IPS DF 6.9 (cell line): ENCODE data around the gene NOX5.
A peak's percentile ranks its signal among the peaks of the same experiment; 100 is the strongest.

Experiments used
- DNase-seq: peaks from one replicate; pipeline ENCODE4 v3.0.0-alpha.2; 2013; ENCODE audit warnings: low read depth, low spot score
- H3K27ac ChIP-seq: one replicate; pipeline ENCODE4 v1.5.1; 2013; ENCODE audit warnings: low read length, control low read depth
- H3K27me3 ChIP-seq: 2 replicates; pipeline ENCODE4 v1.6.1; 2013; ENCODE audit warnings: mild to moderate bottlenecking, low read length; ENCODE audit not compliant: control insufficient read depth, insufficient read depth
- H3K36me3 ChIP-seq: 2 replicates; pipeline ENCODE4 v1.6.1; 2013; ENCODE audit warnings: low read length; ENCODE audit not compliant: control insufficient read depth, insufficient read depth
- H3K4me1 ChIP-seq: 2 replicates; pipeline ENCODE4 v1.6.1; 2013; ENCODE audit warnings: low read length; ENCODE audit not compliant: control insufficient read depth, insufficient read depth
- H3K4me3 ChIP-seq: 2 replicates; pipeline ENCODE4 v1.5.1; 2013; ENCODE audit warnings: mild to moderate bottlenecking, low read length
- H3K9me3 ChIP-seq: 2 replicates; pipeline ENCODE4 v1.6.1; 2013; ENCODE audit warnings: low read length, inconsistent platforms; ENCODE audit not compliant: control insufficient read depth, insufficient read depth
- WGBS: extraction: QIAGEN DNeasy Blood & Tissue Kit; methylation state at CpG from one replicate; pipeline ENCODE4 v1.1.7; 2013; ENCODE audit warnings: mixed read lengths, missing lambda C conversion rate; ENCODE audit not compliant: insufficient read length, insufficient coverage; 5-methylcytosine and 5-hydroxymethylcytosine counted together

NOX5 gene

DNA sequence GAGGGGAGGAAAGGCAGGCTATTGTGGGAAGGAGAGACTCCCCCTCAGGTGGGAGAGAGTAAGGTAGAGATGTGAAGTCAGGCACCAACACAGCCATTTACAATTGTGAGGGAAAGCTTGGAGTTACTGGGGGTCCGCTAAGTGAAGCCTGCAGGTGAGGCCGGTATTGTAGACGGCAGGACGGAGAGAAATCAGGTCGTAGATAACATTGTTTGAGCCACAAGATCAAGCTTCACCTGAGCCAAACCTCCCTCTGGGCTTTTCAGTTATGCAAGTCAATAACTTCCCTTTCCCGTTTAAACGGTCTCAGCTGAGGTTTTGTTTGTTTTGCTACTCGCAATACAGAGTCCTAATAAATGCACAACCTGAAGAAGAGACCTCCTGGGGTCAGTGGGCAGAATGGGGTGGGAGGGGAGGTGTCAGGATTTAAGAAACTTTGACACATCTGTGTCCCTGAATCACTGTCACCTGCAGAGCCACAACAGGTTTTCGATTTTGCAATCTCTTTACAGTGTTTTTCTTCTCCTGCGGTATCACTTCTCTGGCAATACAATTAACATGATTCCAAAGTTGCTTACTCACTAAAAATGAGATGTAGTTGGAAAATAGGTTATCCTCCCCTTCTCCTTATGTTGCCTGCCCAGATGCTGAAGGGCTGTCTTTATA is 73.9 kb downstream of the NOX5 start:
- H3K4me1 ChIP-seq, result peaks cover 29% of the 10 kb centered on the region
- no peak overlapping the region for H3K4me3 ChIP-seq
- H3K27ac ChIP-seq, result no peak overlapping the region
- H3K27me3 ChIP-seq, result no peaks in the 10 kb centered on the region
- H3K36me3 ChIP-seq, result no peaks in the 10 kb centered on the region
- DNase-seq, result no peak
- WGBS, result no CpG with 5 or more reads among the region's 10 CpGs
- no peaks in the 10 kb centered on the region for H3K9me3 ChIP-seq

DNA sequence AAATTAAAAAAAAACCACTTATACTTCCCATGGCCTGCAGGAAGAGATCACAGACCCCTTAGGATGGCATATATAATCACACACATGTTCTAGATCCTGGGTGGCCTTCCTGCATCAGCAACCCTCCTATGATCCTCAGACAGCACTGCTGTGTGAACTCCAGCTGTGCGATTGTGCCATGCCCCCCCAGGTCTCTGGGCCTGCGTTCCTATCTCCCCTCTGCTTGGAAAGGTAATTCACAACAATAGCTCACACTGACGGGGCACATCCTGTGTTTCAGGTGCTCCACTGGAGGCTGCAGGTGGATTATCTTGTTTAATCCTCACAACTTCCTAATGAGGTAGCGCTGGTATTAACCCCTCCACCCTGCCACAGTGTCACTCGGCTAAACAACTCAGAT is 74.8 kb downstream of the NOX5 start:
- Histone ChIP-seq H3K36me3 (no peaks in the 10 kb centered on the region), H3K4me3 (no peak overlapping the region), H3K4me1 (peaks cover 25% of the 10 kb centered on the region), H3K27me3 (no peaks in the 10 kb centered on the region), H3K27ac (peak overlapping the region; percentile 8), H3K9me3 (no peaks in the 10 kb centered on the region)
- no peak for DNase-seq
- WGBS, result no CpG with 5 or more reads among the region's 5 CpGs

DNA sequence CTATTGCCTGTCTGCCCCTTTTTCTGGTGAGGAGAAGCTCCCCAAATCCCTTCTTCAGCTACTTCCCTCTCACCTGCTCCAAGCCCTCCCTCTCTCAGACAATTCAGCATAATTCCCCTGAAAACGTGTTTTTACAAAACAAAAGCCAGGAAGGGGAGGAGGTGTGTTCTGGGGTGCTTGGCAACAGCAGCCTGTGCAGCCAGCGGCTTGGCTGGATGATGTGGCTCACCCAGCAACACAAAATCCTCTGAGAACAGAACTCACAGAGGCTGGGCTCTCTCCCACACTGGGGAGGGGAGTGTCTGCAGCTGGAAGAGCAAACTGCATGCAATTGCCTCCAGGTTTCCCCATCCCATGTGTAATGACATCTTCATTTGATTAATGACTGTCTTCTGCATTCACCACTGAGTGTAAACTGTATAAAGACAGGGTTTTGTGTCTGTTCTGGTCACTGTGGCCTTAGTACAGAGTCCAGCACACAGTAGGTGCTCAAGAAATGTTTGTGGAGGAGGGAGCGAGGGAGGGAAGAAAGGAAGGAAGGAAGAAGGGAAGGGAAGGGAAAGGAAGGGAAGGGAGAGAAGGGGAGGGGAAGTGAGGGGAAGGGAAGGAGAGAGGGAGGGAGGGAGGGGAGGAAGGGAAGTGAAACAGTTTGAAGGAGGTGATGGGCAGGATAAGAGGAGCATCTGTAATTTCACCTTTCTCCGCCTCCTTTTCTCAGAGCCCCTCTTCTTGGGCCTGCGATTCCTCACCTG is 75.9 kb downstream of the NOX5 start:
- H3K36me3 ChIP-seq, result no peaks in the 10 kb centered on the region
- no peaks in the 10 kb centered on the region for H3K27me3 ChIP-seq
- H3K4me1 ChIP-seq, result peaks cover 28% of the 10 kb centered on the region
- no peak overlapping the region for H3K4me3 ChIP-seq
- no peak for DNase-seq
- WGBS, result no CpG with 5 or more reads among the region's 5 CpGs
- H3K27ac ChIP-seq, result no peak overlapping the region
- H3K9me3 ChIP-seq, result no peaks in the 10 kb centered on the region

DNA sequence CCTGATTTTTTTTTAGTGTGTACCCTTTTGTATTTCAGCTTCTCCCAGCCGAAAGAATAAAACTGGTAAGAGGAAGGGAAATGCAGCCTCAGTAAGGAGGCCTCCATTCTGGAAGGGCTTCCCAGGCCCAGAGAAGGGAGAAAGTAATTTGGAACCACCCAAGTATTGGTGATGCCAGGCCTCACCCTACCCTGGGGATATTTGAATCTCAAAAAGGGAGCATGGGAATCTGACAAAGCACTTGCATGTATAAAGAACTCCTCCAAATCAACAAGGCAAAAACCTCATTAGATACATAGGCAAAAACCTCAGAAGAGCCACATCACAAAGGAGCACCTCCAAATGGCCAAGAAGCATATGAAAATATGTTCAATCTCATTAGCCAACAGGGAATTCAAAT is 77.2 kb downstream of the NOX5 start:
- no peak overlapping the region for H3K4me3 ChIP-seq
- H3K4me1 ChIP-seq, result peaks cover 28% of the 10 kb centered on the region
- DNase-seq, result no peak
- WGBS, result no CpG with 5 or more reads among the region's 1 CpG
- H3K9me3 ChIP-seq, result no peaks in the 10 kb centered on the region
- H3K36me3 ChIP-seq, result no peaks in the 10 kb centered on the region
- no peaks in the 10 kb centered on the region for H3K27me3 ChIP-seq
- H3K27ac ChIP-seq, result no peak overlapping the region

DNA sequence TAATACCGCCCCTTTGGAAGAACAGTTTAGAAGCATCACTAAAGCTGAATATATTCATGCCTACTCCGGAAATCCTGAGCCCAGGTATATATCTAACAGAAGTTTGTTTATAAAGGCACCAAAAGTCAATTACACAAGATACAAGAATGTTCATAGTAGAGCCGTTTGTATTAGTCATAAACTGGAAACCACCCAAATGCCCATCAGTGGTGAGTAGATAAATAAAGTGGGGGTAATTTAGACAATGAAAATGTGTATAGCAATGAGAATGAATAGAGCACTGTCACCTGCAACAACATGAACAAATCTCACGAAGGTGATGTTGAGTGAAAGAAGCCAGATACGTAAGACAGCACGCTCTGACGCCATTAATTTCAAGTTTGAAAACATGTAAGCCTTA is 77.7 kb downstream of the NOX5 start:
- Histone ChIP-seq H3K36me3 (no peaks in the 10 kb centered on the region), H3K4me1 (peaks cover 26% of the 10 kb centered on the region), H3K27me3 (no peaks in the 10 kb centered on the region), H3K27ac (no peak overlapping the region), H3K4me3 (no peak overlapping the region), H3K9me3 (no peaks in the 10 kb centered on the region)
- WGBS, result no CpG with 5 or more reads among the region's 7 CpGs
- DNase-seq, result no peak

DNA sequence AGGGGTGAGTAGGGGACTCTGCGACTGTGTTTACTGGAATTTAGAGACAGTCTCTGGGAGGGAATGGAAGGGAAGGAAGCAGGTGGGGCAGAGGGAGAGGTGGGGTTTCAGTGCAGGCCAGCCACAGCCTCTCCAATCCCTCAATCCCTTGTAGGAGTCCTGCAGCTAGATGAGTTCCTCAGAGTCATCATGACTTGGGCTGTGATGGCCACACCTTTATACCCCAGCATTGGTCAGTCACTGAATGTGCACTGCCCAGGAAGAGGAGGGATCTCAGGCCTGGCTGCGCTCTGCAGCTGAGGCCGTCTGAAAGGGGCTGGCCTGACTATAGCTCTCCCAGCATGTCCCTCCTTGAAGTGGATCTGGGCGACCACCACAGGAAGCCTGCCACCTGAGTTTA is 78.6 kb downstream of the NOX5 start:
- H3K9me3 ChIP-seq, result no peaks in the 10 kb centered on the region
- no peak overlapping the region for H3K27ac ChIP-seq
- WGBS, result no CpG with 5 or more reads among the region's 4 CpGs
- no peak for DNase-seq
- H3K27me3 ChIP-seq, result no peaks in the 10 kb centered on the region
- H3K4me3 ChIP-seq, result no peak overlapping the region
- no peaks in the 10 kb centered on the region for H3K36me3 ChIP-seq
- H3K4me1 ChIP-seq, result peaks cover 17% of the 10 kb centered on the region

DNA sequence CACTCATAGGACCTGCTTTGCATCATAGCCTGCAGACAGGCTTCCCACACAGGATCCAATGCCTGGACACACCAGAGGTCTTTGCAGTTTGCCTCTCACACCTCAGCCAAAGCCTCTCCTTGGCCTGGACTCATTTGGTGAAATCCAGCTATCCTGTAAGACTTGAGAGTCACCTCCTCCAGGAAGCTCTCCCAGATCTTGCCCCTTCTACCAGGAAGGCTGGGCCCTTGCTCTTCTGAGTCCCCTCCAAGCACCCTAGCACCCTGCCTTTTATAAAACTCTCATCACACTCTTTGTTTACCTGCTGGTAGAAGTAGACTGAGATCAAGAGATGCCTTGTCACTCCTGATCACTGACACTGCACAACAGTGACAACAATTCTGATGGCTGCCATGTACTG is 79.1 kb downstream of the NOX5 start:
- DNase-seq, result no peak
- Histone ChIP-seq H3K27ac (no peak overlapping the region), H3K4me3 (no peak overlapping the region), H3K4me1 (peaks cover 16% of the 10 kb centered on the region), H3K9me3 (no peaks in the 10 kb centered on the region), H3K27me3 (no peaks in the 10 kb centered on the region), H3K36me3 (no peaks in the 10 kb centered on the region)

DNA sequence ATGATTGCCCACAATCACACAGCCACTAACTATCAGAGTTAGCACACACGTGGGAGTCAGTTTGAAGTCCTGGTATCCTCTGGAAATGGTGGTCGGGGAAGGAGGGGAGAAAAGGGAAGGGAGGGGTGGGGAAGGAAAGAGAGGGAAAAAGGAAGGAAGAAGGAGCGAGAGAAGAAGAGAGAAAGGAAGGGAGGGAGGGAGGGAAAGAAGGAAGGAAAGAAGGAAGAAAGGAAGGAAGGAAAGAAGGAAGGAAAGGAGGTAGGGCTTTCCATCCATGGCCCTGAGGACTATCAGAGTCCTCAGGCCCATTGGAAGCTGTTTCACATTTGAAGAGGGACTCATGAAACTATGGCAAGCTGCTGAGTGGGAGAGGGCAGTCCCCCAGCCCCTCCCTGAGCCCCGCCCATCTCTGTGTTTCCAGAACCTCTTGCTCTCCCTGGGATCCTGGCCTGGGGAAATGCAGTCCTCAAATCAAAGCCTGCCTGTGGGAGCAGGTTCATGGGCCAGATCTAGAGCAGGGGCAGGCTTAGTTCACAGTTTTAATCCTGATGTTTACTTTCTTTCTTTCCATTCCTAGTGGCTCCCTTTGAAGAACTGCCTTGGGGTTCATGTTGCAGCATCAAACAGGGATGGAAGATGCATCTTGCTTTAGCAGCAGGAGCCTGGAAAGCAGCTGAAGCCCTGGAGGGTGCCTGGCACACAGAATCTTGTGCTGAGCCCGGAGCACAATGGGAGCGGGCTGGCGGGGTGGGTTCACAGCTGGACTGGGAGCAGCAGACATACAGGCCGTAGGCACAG is 79.8 kb downstream of the NOX5 start:
- WGBS, result no CpG with 5 or more reads among the region's 8 CpGs
- no peak overlapping the region for H3K4me3 ChIP-seq
- DNase-seq, result no peak
- no peaks in the 10 kb centered on the region for H3K27me3 ChIP-seq
- H3K9me3 ChIP-seq, result no peaks in the 10 kb centered on the region
- H3K36me3 ChIP-seq, result no peaks in the 10 kb centered on the region
- H3K4me1 ChIP-seq, result peaks cover 13% of the 10 kb centered on the region
- H3K27ac ChIP-seq, result no peak overlapping the region

DNA sequence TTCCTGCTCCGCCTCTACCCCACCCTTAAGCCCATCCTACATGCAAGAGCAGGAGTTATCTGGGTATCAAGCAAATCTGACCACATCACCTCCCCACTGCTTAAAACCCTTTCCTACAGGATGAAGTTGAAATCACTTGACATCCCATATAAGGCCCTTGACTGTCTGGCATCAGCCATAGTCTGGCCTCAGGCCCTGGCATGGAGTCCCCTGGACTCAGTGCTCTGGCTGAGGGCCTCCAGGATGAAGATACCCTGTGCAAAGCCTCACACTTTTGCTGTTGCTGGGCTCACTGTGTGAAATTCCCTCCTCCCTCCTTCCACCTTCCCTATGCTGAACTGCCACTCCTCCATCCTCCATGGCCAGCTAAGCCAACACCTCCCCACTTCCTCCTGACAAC is 80.8 kb downstream of the NOX5 start:
- no peaks in the 10 kb centered on the region for H3K27me3 ChIP-seq
- H3K9me3 ChIP-seq, result no peaks in the 10 kb centered on the region
- DNase-seq, result no peak
- H3K27ac ChIP-seq, result no peak overlapping the region
- no peaks in the 10 kb centered on the region for H3K36me3 ChIP-seq
- H3K4me1 ChIP-seq, result peaks cover 8% of the 10 kb centered on the region
- no CpG with 5 or more reads among the region's 1 CpG for WGBS
- no peak overlapping the region for H3K4me3 ChIP-seq

DNA sequence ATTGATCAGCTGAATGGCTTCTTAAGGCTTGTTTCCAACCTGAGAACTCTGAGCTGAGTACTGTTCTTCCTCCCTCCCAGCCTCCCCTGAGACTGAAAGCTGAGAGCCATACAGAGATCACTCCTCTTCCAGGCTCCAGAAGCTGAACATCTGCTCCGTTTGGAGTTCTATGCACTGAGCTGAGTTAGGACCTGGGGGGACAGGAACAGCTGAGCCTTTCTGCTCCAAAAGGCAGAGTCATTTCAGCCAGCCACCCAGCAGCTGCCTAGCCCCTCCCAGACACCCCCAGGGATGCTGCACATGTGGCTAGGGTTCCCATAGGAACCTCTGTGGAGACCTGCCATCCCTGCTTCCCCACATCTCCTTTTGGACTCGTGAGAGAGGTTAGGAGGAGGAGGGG is 81.7 kb downstream of the NOX5 start:
- no peaks in the 10 kb centered on the region for H3K36me3 ChIP-seq
- WGBS, result no CpG with 5 or more reads among the region's 2 CpGs
- peaks cover 6% of the 10 kb centered on the region for H3K4me1 ChIP-seq
- H3K4me3 ChIP-seq, result no peak overlapping the region
- no peak overlapping the region for H3K27ac ChIP-seq
- H3K27me3 ChIP-seq, result no peaks in the 10 kb centered on the region
- DNase-seq, result no peak
- H3K9me3 ChIP-seq, result no peaks in the 10 kb centered on the region
